ENCODE results near the gene ALG5.
A peak's percentile ranks its signal among the peaks of the same experiment; 100 is the strongest.

The ALG5 gene, protein sequence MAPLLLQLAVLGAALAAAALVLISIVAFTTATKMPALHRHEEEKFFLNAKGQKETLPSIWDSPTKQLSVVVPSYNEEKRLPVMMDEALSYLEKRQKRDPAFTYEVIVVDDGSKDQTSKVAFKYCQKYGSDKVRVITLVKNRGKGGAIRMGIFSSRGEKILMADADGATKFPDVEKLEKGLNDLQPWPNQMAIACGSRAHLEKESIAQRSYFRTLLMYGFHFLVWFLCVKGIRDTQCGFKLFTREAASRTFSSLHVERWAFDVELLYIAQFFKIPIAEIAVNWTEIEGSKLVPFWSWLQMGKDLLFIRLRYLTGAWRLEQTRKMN
- 16.8 to 44.9 (median 34.1) reads per million in 18 experiments for total RNA-seq

DNA sequence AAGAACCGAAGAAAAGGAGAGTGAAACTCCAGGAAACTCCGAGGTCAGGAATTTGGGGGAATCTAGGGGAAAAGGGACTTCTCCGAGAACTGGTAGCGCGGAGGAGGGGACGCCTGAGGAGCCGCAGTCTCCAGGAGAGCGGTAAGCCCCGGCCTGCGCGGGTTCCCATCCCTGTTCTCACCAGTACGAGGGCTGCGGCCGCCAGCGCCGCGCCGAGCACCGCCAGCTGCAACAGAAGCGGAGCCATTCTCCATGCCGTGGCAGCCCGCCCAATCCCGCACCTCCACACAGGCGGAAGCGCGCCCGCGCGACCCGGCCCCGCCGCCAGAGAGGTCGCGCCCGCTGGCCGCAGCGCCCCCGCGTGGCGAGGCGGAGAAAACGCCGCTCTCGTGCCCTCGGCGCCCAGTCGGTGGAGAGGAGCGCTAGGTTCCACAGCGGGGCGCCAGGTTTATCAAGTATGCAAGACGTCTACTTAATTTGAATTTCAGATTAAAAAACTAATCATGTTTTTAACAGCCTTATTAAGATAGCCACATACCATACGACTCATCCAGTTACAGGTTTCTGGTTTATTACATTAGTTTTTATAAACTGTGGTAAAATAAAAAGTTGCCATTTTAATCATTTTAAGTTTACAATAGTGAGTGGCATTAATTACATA is at the start of gene ALG5:
Gene ALG5 (minus strand): TSS at position 287 of the 661 bp plus-strand sequence. CDS start 40 bp downstream, at position 247.
- DNase-seq = peak; percentile 90 to 92

DNA sequence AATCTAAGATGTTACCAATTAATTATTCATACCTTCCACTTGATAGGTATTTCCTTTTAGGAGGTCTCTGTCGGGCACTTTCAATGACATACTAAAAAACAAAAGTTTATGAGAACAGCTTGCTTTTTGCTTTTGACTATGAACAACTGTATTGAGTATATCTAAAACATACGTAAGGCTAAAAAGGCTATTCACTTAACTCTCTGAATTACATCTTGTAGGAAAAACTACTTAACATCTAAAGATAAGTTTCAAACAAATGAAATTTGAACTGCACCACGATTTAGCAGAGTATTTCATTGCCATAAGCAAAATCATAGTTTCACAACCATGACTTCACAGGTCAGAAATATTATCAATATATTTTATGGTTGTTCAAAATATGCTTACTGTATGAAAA is 48.7 kb upstream of the ALG5 start:
- no peak for DNase-seq

DNA sequence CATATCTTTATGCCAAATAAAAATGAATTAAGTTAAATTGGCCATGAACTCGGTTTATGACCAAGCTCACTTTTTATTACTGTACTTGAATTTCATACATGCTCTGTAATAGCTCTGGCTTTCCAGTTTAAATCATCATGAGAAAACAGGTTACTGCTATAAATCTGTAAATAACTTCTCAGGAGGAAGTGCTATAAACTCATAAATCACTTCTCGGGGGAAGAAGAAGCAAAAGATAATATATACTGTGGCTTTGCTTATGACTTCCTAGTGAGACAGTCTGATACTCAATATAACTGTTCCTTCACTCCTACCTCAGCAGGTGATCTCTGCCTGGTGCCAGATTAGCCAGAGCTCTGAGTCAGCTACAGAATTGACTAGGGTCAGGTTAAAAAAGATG is 47.9 kb upstream of the ALG5 start:
- no peak for DNase-seq

DNA sequence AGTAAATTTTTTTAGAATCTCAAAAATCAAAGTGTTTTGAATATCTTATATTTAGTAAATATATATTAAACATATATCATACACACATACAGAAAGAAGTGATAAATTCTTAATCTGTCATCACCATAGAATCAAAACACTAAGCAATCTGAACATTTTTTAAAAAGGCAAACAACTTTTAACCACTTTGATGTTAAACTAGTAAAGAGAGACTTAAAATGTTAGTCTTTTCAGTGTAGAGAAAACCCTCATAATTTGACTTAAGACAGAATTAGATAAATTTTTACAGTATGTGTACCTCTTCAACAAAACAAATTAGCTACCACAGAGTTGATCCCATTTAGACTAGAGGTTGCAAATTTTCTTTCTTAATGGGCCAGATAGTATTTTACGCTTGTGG is 46.9 kb upstream of the ALG5 start:
- DNase-seq = no peak

DNA sequence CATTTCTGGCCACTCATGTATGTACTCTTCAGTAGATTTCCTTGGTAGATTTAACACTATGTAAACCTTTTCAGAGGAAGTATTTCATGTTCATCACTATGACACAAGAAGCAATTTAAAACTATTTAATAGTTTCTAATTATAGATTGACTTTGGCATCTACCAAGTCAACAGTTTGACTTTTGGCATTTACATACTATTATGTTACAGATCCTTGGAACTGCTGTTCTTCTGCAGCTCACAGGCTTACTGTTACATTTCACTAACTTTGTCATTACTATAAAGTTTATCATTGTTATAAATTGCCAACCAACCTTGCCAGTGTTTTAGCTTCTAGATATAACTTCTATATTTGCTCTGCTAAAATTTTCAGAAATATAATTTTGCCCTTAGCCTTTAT is 41.6 kb upstream of the ALG5 start:
- DNase-seq = no peak

DNA sequence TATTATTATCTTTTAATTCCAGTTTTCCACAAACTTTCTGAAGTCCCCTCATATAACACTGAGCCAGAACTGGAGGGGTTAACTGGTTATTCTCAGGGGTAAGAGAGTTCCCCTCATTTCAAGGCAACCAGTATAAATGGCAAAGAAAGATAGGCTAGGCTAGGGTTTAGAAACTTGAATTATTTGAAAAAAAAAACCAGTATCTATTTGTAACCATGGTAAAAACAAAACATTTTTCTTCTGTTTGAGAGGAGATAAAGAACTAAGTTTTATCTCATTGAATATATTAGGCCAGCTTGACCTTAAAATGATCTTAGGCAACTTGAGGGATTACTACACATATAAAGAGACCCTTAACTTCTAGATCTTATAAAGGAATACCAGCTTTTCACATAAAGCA is 40.8 kb upstream of the ALG5 start:
- DNase-seq = no peak

DNA sequence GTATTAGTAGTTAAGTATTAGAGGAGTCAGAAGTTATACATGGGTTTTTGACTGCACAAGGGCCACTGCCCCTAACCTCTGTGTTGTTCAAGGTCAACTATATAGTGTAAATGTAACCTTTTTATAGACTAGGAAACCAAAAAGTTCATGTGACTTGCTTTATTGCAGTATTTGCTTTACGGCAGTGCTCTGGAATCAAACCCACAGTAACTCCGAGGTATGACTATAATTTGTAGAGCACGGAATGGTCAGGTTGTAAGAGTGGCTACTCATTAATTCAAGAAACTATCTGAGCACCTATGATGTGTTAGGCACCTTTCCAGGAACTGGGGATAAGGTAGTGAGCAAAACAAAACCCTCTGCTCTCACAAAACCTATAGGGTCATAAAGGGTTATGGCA is 38.1 kb upstream of the ALG5 start:
- no peak for DNase-seq

DNA sequence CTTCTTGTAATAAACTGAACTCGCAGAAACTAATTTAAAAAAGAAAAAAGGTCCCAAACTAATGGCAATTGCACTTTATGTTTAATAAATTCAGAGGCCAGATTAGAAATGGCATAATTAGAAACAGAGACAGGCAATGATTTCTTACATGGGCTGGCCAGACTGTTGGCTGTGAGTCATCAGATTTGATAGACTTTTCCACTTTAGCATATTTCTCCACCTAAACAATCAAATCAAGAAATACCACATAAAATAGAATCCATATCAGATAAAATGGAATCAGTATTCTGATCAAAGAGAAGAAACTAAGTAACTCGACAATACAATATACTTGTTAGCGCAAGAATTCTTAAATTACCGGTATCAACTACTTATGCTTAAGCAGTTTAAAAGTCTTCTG is 30.5 kb upstream of the ALG5 start:
- DNase-seq = no peak

DNA sequence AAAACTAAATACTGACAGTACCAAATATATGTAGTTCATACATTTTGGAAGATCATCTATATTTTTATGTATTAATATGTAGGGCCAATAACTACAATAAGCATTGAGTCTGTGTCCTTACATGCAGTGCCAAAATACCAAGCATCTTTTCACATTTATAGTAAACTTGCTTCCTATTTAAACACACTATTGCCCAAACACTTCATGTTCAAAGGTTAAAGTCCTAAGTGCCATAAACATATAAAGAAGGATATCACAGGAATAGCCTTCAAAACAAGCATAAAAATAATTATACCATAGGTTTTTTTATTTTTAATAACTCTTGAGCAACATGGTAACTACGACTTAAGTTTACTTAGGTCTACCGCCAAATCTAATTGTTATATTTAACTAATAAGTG is 28.5 kb upstream of the ALG5 start:
- DNase-seq = no peak

DNA sequence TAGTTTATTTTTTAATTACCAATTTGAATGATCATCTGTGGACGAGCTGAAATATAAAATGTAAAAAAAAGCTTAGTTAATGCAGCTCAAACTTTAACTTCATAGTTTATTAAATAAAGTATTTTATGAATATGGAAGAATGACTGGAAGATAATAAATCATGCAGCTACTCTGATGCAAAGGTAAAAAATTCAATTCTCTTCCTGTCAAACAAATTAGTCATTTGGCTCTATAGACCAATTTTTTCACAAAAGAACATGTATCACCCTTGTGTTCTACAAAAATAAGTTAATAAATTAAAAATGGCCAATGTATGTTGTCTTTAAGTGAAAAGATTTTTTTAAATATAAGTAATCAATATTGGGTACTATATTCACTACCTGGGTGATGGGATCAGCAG is 27.6 kb upstream of the ALG5 start:
- no peak for DNase-seq

DNA sequence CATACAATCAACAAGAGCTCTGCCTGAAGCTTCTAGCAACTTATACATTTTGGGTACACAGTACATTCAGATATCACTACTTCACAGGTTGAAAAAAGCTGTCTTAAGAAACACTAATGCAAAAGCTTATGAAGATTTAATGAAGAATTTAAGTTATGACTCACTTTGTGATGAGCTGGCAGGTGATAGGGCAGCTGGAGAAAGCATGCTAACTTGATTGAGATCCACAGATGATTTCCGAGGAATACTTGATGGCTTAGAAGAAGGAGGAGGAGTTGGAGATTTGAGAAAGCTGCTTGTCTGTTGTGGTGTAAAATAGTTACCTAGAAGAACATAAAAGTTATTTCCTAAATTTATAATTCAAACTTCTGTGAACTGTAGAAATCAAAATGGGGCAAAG is 24.7 kb upstream of the ALG5 start:
- DNase-seq = no peak

DNA sequence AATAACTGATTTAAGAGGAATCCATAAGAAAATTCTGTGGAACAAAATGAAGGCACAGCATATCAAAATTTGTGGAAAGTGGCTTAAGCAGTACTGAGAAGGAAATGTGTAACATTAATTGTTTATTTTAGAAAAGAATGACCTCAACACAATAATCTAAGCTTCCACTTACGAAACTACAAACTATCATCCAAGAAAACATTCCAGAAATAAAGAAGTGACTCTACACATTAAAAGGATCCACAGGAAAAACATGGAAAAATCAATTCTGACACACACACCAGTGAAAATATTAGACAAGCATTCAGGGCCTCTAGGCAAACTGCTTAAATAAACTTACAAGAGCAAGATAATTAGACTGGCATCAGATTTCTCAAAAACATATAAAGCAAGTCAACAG is 15.5 kb upstream of the ALG5 start:
- no peak for DNase-seq

DNA sequence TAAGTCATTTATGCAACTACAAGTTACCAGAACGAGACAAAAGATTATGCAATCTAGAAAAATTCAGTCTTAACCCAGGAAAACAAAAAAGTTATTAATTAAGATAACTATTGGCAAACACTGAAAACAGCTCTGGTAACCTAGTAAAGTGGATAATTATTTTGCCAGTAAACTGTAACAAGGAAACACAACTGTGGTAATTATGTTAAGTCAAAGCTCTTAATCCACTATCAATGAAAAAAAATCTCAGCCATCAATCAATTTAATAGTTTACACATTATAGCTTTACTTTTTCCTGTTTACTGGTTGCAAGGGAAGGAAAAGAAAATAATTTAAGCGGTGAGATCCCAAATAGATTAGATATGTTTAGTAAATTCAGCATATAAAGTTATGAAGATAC is 12.6 kb upstream of the ALG5 start:
- DNase-seq = no peak

DNA sequence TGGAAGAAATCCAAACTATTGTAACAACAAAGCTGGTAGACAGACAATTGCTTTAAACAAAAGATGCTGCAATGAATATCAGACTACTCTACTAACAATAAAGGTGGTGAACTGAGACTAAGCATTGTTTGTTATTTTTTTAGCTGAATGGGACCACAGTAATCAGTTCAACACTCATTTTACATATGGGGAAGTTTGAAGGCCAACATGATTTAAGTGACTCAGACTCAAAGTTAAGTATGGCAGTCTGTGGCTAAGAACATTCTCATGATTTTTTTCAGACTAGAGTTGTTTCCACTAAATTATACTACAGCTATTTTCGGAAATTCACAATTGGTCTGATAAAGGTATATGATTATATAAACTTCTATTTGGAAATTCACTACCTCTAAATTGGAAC is 11.9 kb upstream of the ALG5 start:
- no peak for DNase-seq

DNA sequence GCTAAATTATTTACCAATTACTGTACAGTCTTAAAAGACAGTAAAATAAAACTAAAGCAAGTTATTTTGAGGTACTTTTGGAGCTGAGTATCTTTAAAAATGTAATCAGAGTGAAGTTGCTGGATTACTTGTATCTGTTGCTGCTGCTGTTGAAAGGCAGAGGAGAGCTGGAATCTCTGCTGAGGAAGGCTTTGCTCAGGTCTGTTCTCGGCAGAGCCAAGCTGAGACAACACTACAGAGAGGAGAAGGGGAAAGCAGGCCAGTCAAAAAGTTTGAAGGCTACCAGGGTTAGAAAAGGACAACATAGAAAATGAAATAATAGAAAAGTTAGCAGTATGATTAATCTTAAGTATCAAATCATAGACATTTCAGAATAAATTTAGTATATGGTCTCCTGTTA is 11.3 kb upstream of the ALG5 start:
- no peak for DNase-seq

DNA sequence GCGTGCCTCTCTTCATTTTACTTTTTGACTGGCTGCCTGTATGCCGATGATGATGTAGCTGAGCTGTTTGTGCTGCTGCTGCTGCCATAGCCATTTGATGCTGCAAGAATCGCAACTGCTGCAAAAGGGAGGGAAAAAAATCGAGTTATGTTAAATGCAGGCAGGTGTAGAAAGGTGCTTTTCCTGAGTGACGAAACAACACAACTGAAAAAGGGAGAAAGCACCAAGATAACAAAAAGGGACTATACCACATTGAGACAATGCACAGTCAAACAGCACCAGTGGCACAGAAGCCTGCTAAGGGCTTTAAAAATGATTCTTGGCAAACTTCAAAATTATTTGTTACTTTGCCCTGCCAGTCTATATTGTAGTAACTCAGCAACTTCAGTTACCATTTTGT is 10.6 kb upstream of the ALG5 start:
- no peak for DNase-seq

DNA sequence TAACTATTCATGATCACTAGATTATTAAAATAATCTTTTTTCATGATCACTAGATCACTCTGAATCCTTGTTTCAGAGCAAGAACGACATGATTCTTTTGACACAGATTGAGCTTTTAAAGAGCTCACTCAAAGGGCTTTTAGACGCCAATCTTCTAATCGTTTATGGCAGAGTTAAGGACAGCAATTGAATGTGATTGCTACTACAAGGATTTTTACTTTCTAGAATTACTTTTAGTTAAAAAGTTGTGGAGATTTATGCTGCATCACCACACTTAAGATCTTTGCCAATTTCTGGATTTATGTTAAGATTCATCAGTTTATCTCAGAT is 2.7 kb upstream of the ALG5 start:
- no peak for DNase-seq

DNA sequence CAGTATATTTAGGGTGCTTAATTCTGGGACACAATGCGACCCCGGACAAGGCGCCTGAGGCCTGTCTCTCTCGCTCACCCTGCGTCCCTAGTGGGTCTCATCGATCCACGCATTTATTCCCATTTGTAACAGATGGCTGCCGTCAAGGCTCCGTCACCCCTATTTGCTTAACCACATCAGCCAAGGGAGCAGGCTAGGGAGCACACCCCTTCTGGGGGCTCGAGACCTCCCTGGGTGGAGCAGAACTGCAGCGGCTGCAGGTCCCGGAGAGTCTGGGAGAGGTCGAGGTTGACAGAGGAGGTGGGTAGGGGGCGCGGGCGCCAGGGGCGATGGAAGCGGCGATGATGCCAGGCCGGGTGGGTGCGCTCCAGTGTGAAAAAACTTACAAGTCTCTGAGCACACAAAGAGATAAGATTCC is 507 bp downstream of the ALG5 start:
- peak in 1 of 2 donors; percentile 14 for DNase-seq

DNA sequence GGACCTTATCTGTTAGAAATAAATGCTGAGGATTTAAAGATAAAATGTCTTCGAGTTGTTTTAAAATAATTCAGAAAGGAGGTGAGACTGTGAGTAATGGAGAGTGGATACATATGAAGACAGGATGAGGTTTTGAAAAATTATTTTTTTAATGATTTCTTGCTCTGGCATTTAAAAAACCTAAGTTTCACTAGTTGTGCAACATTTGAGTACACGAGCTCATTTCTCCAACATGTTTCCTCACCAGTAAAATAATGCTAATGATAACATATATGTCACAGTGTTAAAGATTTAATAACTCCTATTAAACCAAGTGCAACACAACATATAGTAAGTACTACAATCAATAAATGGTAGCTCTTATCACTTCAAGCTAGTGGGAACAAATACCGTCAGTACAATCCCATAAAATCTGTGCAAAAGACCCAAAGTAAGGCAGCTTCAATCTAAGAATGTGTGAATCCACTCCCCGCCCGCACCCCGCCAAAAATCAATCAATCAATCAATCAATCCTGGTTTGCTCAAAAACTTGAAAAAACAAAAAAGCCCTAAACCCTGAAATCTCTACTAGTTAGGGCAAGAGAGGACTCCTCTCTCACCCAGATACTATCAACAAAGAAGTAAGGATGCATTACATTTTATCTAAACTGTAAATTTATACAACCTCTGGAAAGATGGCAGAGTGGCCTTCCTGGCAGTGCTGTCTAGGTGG is 1.3 kb downstream of the ALG5 start:
- no peak for DNase-seq

DNA sequence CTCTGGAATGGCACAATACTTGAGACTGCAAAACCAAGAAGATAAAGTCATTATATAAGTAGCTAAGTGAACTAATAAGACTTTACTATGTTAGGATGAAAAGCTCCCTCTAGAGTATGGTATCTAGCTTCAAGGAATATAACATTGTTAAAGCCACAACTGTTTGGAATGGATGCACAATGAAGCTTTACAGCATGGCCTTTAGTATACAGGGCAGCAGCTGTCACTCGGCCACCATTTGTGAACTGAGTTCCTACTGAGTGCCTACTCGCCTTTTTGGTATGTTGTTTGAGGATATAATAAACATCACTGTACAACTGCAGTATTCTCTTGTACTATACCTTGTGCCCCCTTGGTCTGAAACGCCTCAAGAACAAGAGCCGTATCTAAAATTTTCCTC is 6.8 kb downstream of the ALG5 start:
- no peak for DNase-seq

DNA sequence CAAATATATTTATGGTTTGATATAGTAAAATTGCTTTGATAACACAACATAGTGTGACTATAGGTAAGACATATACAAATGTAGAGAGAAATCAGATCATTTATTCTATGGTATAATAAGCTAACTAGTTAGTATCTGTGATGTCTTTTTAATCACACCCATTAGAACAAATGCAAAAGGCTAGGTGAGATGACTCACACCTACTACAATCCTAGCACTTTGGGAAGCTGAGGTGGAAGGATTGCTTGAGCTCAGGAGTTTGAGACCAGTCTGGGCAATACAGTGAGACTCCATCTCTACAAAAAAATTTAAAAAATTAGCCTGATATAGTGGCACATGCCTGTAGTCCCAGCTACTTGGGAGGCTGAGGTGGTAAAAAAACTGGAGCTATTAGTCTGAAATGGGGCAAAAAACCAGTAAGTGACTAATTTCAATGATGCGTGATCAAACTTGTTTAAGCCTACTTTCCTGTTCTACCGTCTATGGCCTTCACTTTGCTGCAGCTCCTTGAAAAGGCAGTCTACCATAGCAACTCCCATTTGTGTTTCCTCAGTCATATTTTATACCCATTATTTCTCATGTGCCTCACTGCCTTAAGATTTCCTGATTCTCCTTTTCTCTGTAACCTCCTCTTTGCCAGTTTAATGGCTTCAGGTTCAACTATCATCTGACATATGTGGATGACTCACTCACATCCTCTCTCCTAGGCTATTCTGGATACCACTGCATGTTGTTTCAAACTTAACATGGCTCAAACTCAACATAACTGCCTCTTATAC is 12.5 kb downstream of the ALG5 start:
- DNase-seq = no peak

DNA sequence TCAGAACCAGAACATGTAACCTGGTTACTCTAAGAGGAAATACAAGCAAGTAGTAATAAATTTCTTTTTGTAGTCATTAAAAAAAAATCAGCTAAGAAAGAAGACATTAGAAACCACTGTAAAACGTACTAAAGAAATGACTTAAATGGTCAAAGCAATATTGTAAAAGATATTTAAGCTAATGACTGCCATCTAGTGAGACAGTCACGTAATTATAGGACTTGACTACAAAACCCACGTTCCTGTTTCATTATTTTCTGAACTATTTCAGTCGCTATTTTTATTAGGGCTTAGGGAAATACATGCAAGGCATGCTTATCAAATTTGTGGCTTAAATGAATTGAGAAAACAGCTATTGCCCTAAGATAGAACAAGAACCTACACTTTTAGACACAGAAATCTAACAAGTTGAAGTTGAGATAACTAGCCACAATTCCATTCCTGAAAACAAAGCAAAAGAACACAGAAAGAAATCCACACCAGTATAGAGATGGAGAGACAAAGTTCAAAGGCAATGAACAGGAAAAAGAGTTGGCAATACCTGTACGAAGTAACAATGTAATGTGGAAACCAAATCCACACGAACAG is 17.9 kb downstream of the ALG5 start:
- peak; percentile 27 to 73 for DNase-seq
